Esophagus squamous epithelium (tissue), 5 donors: ENCODE measurements around the gene SGK1. TPM values are rescaled to one million over a fixed set of nuclear protein-coding genes. Genes with fewer than 3 reads are reported as not detected.
A peak's percentile ranks its signal among the peaks of the same experiment; 100 is the strongest.
"Not testable (repeated sequence)": the region's sequence is repeated elsewhere in the genome, so short reads cannot be mapped to it uniquely, and the experiment has no call there.

ENCODE experiments used
- DNase-seq: peaks from one replicate; lab custom pipeline; 2025; lab: John Stamatoyannopoulos, UW
- H3K27ac ChIP-seq, 4 donors: fragments of 200-600 bp; sonication (generic); one replicate each; pipeline ENCODE4 v1.5.1; 2016 to 2019; ENCODE audit warnings: mild to moderate bottlenecking in 1 of 4
- H3K27me3 ChIP-seq, 4 donors: fragments of 200-600 bp; sonication (generic); 1 replicate in 3 of 4; 2 replicates in 1 of 4; pipeline versions ENCODE4 v1.5.1 to v1.6.0; 2017 to 2021; ENCODE audit warnings: antibody characterized with exemption in 1 of 4
- H3K36me3 ChIP-seq, 3 donors: fragments of 200-600 bp; sonication (generic); one replicate each; pipeline ENCODE4 v1.5.1; 2016 to 2019
- H3K4me1 ChIP-seq, 3 donors: fragments of 200-600 bp; sonication (generic); one replicate each; pipeline ENCODE4 v1.5.1; 2017 to 2019
- H3K4me3 ChIP-seq, 4 donors: fragments of 200-600 bp; sonication (generic); 1 replicate in 3 of 4; 2 replicates in 1 of 4; pipeline ENCODE4 v1.5.1; 2016 to 2019; ENCODE audit warnings: mild to moderate bottlenecking in 2 of 4, moderate library complexity in 1 of 4
- H3K9me3 ChIP-seq, 3 donors: fragments of 200-600 bp; sonication (generic); one replicate each; pipeline ENCODE4 v1.5.1; 2016 to 2019
- CTCF ChIP-seq, 6 experiments: fragments of 450-650 bp in 4 of 6; fragments of 200-600 bp in 2 of 6; sonication (generic) in 2 of 6; IDR thresholded peaks; one replicate each; pipeline ENCODE4 v1.5.1; 2016 to 2019; ENCODE audit warnings: antibody characterized with exemption in 6 of 6, mild to moderate bottlenecking in 4 of 6, moderate library complexity in 4 of 6
- POLR2A ChIP-seq, 4 donors: fragments of 450-650 bp; IDR thresholded peaks; one replicate each; pipeline ENCODE4 v1.6.1; 2017; ENCODE audit warnings: antibody characterized with exemption in 4 of 4, mild to moderate bottlenecking in 4 of 4, moderate library complexity in 3 of 4
- WGBS, 2 donors: methylation state at CpG; one replicate each; pipeline ENCODE4 v1.1.5; 2018; 5-methylcytosine and 5-hydroxymethylcytosine counted together
- intact Hi-C: fragments of 100-400 bp; cut with DNase I; formaldehyde crosslinking; loops from one replicate; pipeline ENCODE4 v1.15.0; 2022
- total RNA-seq, 4 donors: library from RNA; depleted of rRNA; stranded (reverse); fragments of >200 nt; gene quantifications; one replicate each; pipeline ENCODE4 v1.1.0, GENCODE V29; 2016
- donor health status: DM: yes; HTN: yes; CAD: no.

SGK1 gene
- total RNA-seq, 4 donors from 2014 or later = 93.8 to 170 (median 154) TPM

- DNase-seq = no peak
- Histone ChIP-seq H3K4me1 (no peaks in the 10 kb centered on the region), H3K27me3 (no peaks in the 10 kb centered on the region), H3K36me3 (no peaks in the 10 kb centered on the region), H3K9me3 (peaks cover 0 to 4% (median 0%) of the 10 kb centered on the region in 3 donors), H3K4me3 (no peak overlapping the region), H3K27ac (no peak overlapping the region)
- no peak for TF ChIP-seq CTCF (IDR thresholded peaks at IDR 0.05)
- TF ChIP-seq POLR2A (IDR thresholded peaks at IDR 0.05) = no peak
- 80 to 93% methylated on average over 4 of the region's 4 CpGs for WGBS, 2 donors
- intact Hi-C loops = no loop called here
Observed at GRCh38 chr6:134207421-134207820, 110.5 kb downstream of the SGK1 start.

GRCh38 chr6:134205366-134205765 lies 112.5 kb downstream of the SGK1 start:
- Histone ChIP-seq H3K36me3 (no peaks in the 10 kb centered on the region), H3K4me3 (no peak overlapping the region), H3K9me3 (peaks cover 0 to 4% (median 0%) of the 10 kb centered on the region in 3 donors), H3K27me3 (no peaks in the 10 kb centered on the region), H3K27ac (no peak overlapping the region), H3K4me1 (peaks cover 0 to 4% (median 4%) of the 10 kb centered on the region in 3 donors)
- intact Hi-C loops = no loop called here
- 95 to 96% methylated on average over 4 of the region's 4 CpGs for WGBS, 2 donors
- TF ChIP-seq POLR2A (IDR thresholded peaks at IDR 0.05) = no peak
- no peak for DNase-seq

- H3K9me3 ChIP-seq, H3K4me3 ChIP-seq, H3K27me3 ChIP-seq, intact Hi-C loops, DNase-seq, H3K36me3 ChIP-seq, H3K27ac ChIP-seq: not testable (repeated sequence)
- WGBS, 2 donors = 88 to 94% methylated on average over 1 of the region's 1 CpG
- H3K4me1 ChIP-seq = peaks cover 0 to 10% (median 4%) of the 10 kb centered on the region in 3 donors
Observed at GRCh38 chr6:134204759-134205158, 113.2 kb downstream of the SGK1 start.

- no peak overlapping the region for H3K4me3 ChIP-seq
- intact Hi-C loops = no loop called here
- no peak for TF ChIP-seq POLR2A (IDR thresholded peaks at IDR 0.05)
- no peak for TF ChIP-seq CTCF (IDR thresholded peaks at IDR 0.05)
- DNase-seq = no peak
- peaks cover 0 to 14% (median 4%) of the 10 kb centered on the region in 3 donors for H3K4me1 ChIP-seq
- no peak overlapping the region for H3K27ac ChIP-seq
- H3K36me3 ChIP-seq = no peaks in the 10 kb centered on the region
- WGBS, 2 donors = 74 to 94% methylated on average over 1 of the region's 1 CpG
- no peaks in the 10 kb centered on the region for H3K27me3 ChIP-seq
- peaks cover 0 to 4% (median 0%) of the 10 kb centered on the region in 3 donors for H3K9me3 ChIP-seq
Observed at GRCh38 chr6:134204031-134204430, 113.9 kb downstream of the SGK1 start.

- 80 to 90% methylated on average over 5 of the region's 5 CpGs for WGBS, 2 donors
- no peak overlapping the region for H3K4me3 ChIP-seq
- H3K27ac ChIP-seq = no peak overlapping the region
- no peaks in the 10 kb centered on the region for H3K36me3 ChIP-seq
- TF ChIP-seq CTCF (IDR thresholded peaks at IDR 0.05) (no peak), POLR2A (IDR thresholded peaks at IDR 0.05) (no peak)
- intact Hi-C loops = no loop called here
- H3K9me3 ChIP-seq = peaks cover 0 to 4% (median 0%) of the 10 kb centered on the region in 3 donors
- no peaks in the 10 kb centered on the region for H3K27me3 ChIP-seq
- no peak for DNase-seq
- peaks cover 0 to 14% (median 4%) of the 10 kb centered on the region in 3 donors for H3K4me1 ChIP-seq
Observed at GRCh38 chr6:134201716-134202115, 116.2 kb downstream of the SGK1 start.

GRCh38 chr6:134199848-134200606 lies 117.9 kb downstream of the SGK1 start:
- Histone ChIP-seq H3K9me3 (peaks cover 0 to 4% (median 0%) of the 10 kb centered on the region in 3 donors), H3K27ac (peak overlapping the region in 1 of 4 donors; percentile 30), H3K36me3 (no peaks in the 10 kb centered on the region), H3K27me3 (no peaks in the 10 kb centered on the region), H3K4me3 (no peak overlapping the region), H3K4me1 (peaks cover 0 to 14% (median 4%) of the 10 kb centered on the region in 3 donors)
- intact Hi-C loops = no loop called here
- 69 to 70% methylated on average over 5 of the region's 5 CpGs for WGBS, 2 donors
- no peak for TF ChIP-seq POLR2A (IDR thresholded peaks at IDR 0.05)
- TF ChIP-seq CTCF (IDR thresholded peaks at IDR 0.05) = no peak
- DNase-seq = no peak
